T-helper 2 cell (primary cell): ENCODE results near the gene B9D2.
"Not testable (repeated sequence)": the region's sequence is repeated elsewhere in the genome, so short reads cannot be mapped to it uniquely, and the experiment has no call there.

Experiments
- DNase-seq, 5 experiments: peaks; one replicate each; pipeline versions ENCODE4 v3.0.0 to v3.0.0-alpha.2; 2012 to 2022

Gene B9D2

DNA sequence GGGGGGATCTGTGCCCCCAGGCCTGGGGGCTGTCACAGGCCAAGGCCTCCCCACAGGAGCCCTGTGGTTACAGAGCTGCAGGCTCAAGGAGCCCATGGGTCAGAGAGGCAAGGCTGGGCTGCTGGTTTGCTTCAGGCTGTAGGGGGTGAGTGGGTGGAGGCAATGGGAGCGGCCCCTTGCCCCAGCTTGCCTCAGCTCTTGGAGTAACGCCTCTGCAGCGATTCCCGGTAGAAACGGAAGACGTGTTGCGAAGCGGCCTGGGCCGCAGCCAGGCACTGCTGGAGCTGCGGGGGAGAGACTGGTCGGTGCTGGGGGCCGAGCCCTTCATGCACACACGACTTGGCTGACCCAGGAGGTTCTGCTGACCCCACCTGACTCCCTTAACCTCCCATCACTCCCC, 22.5 kb upstream of the B9D2 start:
- no peak for DNase-seq

DNA sequence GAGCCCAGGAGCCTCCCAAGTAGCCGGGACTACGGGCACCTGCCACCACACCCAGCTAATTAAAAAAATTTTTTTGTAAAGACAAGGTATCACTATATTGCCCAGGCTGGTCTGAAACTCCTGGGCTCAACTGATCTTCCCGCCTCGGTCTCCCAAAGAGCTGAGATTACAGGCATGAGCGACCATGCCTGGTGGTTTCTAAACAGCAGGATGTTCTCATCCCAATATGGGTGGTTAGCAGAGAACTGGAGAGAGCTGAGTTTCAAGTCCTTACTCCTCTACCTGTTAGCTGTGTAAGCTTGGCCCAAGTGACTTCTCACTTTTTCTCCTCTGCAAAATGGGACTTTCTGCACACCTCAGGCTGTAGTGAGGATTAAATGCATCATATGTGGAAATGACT, 20.4 kb upstream of the B9D2 start:
- no peak for DNase-seq

DNA sequence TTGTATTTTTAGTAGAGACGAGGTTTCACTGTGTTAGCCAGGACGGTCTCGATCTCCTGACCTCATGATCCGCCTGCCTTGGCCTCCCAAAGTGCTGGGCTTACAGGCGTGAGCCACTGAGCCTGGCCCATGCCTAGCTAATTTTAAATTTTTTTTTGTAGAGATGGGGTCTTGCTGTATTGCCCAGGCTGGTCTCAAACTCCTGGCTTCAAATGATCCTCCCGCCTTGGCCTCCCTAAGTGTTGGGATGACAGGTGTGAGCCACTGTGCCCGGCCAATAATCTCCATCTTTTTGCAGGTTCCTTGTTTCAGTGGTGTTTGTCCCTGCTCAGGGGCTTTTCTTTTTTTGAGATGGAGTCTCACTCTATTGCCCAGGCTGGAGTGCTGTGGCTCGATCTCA, 17.6 kb upstream of the B9D2 start:
- DNase-seq: not testable (repeated sequence)

DNA sequence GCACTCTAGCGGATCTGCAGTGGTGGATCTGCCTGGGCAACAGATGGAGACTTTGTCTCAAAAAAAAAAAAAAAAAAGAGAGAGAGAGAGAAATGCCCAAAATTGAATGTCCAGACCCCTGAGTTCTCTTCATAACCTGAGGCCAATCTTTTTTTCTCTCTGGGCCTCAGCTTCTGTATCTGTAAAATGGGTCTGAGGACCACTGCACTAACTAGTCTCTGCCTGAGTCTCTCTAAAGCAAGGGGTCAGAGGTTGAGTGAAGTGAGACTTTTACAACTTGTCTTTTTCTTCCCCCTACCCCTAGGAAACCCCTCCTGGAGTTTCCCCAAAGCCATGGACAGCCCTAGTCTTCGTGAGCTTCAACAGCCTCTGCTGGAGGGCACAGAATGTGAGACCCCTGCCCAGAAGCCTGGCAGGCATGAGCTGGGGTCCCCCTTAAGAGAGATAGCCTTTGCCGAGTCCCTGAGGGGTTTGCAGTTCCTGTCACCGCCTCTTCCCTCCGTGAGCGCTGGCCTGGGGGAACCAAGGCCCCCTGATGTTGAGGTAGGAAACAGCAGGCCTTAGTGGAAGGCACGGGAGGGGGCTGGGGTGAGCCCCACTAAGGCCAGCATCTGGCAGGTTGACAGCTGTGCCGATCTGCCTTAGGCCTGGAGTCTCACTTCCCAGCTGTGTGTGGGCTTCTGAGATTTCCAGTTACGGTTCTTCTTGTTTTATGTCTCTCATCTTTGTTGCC, 14.2 kb upstream of the B9D2 start:
- no peak for DNase-seq

DNA sequence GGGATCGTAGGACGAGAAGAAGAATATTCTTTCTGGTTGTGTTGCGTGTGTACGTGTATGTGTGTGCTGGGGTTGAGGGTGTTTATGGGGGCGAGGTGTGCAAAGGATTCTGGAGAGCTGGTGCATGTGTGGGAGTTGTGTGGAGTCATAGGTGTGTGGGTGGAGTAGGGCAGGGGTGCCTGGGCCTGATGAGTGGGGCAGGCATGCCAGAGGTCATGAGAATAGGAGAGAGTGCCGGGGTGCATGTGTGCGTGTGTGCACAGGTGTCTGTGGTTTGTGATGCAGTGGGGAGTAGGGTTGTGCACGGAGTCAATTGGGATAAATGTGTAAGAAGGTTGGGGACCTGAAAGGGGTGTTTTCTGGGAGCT, 13.0 kb upstream of the B9D2 start:
- DNase-seq: no peak

DNA sequence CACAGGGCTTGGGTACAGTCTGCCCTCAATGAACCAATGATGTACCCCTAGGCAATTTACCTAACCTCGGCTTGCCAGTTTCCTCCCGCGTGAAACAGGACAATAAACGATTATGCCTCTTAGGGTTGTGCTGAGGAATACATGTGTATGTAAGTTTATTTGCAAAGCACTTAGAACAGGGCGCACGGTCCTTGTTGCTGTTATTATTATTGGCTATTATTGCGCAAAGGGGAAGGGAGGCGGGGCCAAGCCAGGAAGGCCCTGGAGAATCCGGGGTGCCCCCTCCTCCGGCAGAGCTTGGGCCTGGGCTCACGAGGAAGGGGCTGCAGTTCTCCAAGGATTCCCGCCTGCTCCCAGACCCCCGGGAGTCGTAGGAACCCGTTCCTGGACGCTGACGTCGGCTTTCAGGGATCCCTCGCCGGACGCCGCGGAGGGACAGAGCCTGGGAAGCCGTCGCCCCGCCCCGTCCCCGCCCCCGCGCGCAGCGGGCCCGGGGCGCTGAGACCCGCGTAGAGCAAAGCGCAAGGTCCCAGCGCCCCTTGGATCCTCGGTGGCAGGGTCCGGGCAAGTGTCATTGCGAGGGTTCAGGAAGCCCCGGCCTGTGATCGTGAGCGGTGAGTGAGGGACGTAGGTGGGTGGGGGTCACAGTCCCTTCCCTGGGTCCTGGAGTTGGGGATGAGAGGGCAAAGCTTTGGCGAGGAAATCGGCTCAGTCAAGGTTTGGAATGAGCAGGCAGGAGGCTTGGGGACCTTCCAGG, 12.5 kb upstream of the B9D2 start, which contains the start of gene TMEM91:
Gene TMEM91 (plus strand): TSS at position 293 of the 757 bp plus-strand sequence. CDS start 1,777 bp downstream, outside the sequence.
- peak in 1 of 5 experiments; percentile 37 for DNase-seq

DNA sequence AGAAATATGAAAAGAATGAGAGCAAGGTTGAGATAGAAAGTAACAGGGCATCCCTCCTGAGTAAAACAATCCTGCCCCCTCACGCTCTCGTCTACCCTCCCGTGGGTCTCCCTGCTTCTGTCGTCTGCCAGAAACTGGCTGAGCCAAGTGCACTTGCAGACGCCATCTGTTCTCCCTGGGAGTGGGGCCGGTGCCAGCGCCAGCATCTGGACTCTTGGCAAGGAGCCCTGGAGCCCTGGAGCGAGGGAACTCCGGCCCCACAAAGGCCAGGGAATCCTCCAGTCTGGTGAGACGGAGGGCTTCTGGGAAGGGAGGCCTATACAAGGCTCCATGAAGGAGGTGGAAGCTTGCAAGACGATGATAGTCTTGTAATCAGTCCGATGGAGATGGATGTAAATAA, 10.0 kb upstream of the B9D2 start:
- no peak for DNase-seq

DNA sequence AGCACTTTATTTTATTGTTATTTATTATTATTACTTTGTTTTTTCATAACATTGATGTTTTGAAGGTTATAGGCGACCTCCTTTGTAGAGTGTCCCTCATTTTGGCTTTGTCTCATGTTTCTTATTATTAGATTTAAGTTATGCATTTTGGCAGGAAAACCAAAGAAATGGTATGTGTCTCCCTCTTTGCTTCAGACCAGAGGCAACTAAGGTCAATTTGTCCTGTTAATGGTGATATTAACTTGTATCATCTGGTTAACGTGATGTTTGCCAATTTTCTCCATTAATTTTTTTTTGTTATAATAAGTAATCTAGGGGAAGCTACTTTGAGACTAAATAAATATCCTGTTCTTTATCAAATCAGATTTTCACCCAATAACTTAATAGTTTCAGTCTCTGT, 8.6 kb upstream of the B9D2 start:
- DNase-seq: no peak

DNA sequence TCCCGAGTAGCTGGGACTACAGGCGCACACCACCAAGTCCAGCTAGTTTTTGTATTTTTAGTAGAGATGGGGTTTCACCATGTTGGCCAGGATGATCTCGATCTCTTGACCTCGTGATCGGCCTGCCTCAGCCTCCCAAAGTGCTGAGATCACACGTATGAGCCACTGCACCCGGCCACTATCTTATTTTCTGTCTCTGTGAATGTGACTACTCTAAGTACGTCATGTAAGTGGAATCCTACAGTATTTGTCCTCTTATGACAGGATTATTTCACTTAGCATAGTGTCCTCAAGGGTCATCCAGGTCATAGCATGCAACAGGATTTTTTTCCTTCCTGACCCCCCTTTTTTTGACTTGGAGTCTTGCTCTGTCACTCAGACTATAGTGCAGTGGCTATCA, 7.6 kb upstream of the B9D2 start:
- no peak for DNase-seq

DNA sequence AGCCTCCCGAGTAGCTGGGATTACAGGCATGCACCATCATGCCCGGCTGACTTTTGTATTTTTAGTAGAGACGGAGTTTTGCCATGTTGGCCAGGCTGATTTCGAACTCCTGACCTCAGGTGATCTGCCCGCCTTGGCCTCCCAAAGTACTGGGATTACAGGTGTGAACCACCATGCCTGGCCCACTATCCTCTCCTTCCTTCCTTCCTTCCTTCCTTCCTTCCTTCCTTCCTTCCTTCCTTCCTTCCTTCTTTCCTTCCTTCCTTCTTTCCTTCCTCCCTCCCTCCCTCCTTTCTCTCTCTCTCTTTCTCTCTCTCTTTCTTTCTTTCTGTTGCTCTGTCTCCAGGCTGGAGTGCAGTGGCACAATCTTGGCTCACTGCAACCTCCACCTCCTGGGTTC, 7.2 kb upstream of the B9D2 start:
- not testable (repeated sequence) for DNase-seq

DNA sequence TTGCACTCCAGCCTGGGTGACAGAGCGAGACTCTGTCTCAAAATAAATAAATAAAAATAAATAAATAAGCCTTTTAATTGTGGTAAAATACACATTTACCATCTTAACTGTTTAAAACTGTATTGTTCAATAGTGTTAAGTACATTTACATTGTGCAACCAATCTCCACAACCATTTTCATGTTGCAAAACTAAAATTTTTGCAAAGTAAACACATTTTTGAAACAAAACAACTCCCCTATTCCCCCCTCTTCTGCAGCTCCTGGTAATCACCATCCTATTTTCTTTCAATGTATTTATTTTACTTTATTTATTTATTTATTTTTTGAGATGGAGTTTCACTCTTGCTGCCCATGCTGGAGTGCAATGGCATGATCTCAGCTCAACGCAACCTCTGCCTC, 5.8 kb upstream of the B9D2 start:
- DNase-seq: no peak

DNA sequence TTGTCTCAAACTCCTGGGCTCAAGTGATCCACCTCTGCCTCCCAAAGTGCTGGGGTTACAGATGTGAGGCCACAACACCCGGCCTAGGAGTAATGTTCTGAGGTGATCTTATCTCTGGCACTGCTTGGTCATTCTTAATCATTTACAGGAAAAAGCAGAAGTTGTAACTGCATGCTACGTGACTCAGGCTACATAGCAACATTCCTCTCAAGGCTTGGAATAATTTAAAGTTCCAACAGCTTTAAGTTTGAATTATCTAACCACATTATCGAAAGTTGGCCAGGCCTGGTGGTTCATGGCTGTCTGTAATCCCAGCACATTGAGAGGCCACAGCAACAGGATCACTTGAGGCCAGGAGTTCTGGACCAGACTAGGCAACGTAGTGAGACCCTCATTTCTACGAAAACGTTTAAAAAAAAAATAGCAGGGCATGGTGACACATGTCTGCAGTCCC, 3.9 kb upstream of the B9D2 start:
- no peak for DNase-seq

DNA sequence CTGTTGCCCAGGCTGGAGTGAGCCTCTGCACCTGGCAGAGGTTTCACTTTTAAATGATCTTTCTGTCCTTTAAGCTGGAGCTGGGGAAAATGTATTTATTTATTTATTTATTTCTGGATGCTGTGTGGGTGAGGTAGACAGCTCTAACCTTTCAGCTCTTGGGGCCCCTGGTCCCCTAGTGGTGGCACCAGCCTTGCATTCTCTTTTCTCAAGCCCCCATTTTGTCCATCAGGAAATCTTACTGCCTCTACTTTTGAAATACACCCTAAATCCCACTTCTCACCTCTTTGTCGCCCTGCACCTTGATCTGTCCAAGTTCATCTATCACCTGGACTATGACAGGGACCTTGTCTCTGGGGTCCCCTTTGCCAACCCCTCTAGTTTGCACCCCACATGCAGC, 2.1 kb upstream of the B9D2 start:
- DNase-seq: peak in 1 of 5 experiments; percentile 50

DNA sequence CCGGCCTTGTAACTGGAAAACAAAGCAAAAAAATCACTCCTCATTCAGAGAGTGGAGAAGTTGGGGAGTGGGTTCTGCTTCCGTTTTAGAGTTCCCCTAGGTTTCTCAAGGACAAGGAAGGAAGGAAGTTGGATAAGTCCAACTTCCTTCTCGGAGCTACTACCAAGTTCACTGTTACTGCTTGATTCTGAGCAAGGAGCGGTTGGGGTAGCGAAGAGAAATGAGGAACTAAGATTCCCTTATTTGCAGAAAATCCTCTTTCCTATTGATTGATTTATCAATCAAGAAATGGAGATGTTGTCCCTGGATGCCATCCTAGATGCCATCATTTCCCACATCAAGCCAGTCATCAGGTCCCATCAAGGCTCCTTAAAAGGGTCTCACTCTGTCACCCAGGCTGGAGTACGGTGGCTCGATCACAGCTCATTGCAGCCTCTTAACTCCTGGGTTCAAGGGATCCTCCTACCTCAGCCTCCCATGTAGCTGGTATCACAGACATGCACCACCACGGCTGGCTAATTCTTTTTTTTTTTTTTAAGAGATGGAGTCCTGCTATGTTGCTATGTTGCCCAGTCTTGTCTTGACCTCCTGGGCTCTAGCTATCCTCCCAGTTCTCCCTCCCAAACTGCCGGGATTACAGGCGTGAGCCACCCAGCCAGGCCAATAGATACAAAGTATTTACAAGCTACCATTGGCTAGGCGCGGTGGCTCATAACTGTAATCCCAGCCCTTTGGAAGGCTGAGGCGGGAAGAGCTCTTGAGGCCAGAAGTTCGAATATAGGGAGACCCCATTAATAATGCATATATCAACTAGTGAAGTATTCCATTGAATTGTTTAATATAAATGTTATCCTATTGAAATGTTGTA, 809 bp upstream of the B9D2 start:
- no peak for DNase-seq

DNA sequence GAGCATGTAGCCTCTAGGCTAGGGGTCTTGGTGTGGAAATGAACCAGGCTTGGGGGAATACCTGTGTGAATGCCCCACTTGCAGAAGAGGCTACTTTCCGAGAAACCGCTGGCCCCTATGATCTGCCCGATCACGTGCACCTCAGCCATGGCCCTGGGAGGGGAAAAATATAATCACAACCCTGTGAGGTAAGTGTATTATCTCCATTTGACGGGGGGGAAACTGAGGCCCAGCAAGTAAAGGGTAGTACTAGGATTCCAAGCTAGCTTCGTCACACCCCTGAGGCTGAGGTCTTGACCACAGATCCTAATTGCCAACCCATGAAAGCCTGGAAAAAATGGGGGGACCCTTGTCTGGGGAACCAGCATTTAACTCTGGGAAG, 587 bp downstream of the B9D2 start:
- DNase-seq: no peak

DNA sequence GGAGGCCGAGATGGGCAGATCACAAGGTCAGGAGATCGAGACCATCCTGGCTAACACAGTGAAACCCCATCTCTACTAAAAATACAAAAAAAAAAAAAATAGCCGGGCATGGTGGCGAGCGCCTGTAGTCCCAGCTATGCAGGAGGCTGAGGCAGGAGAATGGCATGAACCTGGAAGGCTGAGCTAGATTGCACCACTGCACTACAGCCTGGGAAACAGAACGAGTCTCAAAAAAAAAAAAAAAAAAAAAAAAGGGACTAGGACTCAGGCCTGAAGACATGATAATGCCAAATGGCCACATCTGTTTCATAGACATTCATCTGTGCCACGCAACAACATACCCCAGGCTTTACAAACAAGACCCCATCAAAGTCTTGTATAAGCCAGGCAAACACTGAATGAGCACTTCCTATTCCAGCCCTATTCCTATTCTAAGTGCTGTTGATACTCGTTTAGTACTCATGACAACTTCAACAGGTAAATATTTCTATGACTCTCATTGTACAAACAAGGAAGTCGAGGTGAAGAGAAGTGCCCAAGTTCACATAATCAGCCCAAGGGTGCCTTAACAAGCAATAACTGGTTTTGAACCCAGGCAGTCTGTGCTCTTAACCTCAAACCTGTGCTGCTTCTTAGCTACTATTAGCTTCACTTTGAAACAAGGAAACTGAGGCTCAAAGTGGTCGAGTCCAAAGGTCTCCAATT, 1.7 kb downstream of the B9D2 start:
- no peak for DNase-seq

DNA sequence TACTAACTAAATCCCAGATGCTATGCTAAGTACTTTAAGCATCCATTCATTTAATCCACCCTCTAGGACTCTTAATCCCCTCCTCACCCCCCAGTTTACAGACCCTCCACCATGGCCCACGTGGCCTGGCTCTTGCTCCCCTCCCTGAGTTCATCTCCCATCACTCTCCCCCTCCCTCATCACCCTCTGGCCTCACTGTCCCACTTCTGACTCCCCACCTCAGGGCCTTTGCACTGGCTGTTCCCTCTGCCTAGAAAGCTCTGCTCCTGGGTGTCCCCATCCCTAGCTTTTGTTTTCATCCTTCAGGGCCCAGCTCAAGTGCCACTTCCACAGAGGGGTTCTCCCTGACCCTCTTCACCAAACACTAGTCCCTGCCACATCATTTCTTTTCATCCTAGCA, 4.2 kb downstream of the B9D2 start:
- DNase-seq: no peak

DNA sequence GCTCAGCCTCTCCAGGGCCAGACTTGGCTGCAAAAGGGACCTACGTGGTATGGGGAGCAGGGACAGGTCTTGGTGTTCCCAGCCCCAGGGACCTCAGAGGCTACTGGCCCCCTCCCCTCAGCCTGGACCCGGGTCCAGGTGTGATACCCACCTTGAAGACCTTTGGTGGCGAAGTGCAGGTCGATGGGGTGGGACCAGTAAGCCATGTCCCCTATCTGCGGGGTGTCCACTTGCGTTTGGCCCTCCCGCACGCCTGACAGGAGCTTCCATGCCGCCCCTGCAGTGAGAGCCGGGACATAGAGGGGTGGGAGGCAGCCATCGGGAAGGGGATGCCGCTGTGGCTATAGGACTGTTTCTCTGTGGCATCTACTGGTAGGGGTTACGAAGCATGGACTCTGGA, 6.2 kb downstream of the B9D2 start:
- DNase-seq: no peak

DNA sequence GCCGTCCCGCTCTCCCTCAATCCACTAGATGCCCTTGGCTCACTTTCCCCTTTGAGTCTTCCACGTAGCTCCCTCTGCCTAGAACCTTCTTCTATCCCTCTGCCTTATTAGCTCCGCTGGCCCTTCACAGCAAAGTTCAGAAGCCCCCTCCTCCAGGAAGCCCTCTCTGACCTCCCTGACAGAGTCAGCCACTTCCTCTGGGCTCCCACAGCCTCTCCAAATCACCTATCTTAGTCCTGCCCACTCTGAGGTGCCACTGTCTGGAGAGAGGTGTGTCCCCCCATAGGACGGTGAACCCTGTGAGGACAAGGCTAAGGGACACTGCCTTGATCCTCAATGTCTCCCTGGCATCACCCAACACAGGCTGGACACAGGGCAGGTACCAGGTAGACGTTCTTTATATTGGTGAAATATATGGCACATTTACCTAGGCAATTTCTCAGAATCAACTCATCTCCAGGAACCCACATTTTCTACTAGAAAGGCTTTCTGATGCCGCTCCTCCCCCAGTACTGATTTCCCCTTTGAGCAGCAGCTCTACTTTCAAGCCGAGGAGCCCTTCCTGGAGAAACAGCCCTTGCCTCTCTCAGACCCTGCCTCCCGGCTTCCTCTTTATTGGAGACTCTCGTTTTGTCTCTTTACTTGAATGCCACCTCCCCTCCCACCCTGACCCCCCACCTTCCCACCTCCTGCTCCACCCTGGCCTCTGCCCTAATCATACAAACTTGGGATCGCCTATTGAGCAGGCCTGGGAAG, 6.8 kb downstream of the B9D2 start:
- DNase-seq: peak in 1 of 5 experiments; percentile 52

DNA sequence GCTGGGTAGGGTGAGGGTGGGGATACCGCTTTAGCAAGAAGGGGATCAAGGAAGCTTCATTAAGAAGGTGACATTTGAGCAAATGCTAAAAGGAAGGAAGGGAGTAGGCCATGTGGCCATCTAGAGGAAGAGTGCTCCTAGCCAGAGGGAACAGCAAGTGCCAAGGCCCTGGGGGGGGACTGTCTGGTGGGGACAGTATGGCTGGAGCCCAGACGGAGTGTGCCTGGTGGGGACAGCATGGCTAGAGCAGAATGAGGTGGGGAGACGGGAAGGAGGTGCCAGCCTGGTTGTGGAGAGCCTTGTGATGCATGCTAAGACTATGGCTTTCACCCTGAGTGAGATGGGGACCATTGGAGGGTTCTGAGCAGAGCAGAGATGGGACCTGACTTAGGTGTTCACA, 8.1 kb downstream of the B9D2 start:
- no peak for DNase-seq

DNA sequence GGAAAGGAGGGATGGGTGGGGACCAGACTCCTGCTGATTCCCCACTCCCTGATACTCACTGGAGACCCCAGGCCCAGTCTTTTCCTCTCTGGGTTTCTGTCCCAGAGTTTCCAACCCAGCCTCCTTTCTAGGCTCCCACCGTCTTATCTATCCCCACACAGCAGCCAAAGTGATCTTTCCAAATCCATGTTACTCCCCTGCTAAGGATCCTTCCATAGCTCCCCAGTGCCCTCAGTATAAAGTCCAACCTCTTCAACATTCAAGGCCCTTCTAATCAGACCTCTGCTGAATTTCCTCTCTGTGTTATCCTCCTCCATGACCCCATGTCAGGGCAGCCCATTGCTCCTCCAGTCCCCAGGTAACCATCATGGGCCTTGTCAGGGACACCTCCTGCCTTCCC, 8.9 kb downstream of the B9D2 start:
- no peak for DNase-seq
